HG03097 (cell line): ENCODE measurements around the gene TIGD7.
"Not testable (repeated sequence)": the region's sequence is repeated elsewhere in the genome, so short reads cannot be mapped to it uniquely, and the experiment has no call there.

Experiments used
- ATAC-seq: cut with Tn5 transposase; IDR thresholded peaks from one replicate; pipeline ENCODE4 v1.9.1; 2021; ENCODE audit not compliant: unreplicated experiment, low FRiP score

TIGD7 gene

GRCh38 chr16:3282730-3283542, 22.3 kb downstream of the TIGD7 start, which contains the start of gene ZNF263:
Gene ZNF263 (plus strand): TSS chr16:3283491. CDS start chr16:3283819, 328 bp downstream.
- ATAC-seq, result peak; percentile 71

GRCh38 chr16:3282103-3282729, 23.0 kb downstream of the TIGD7 start:
- peak; percentile 28 for ATAC-seq

DNA sequence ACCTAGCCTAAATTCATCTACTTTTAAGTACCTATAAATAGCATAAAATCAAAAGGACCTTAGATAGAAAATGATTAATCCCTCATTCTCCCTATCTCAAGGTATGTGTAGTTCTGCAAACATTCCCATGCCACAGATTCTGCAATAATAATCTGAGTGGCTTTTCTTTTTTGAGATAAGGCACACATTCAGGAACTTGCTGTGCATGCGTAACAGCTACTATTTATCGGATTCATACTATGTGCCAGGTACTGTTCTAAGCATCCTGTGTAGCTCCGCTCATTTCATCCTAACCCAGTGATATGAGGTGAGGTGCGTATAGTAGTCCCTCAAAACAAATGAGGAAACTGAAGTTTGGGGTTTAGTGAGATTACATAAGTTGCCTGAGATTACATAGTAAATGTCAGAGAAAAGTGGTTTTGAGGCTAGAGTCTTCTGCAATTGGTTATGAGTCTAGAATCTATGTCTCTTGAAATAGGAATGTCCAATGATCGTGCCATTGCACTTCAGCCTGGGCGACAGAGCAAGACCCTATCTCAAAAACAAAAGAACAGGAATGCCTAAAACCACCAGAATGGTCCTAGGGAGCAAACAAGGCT, 23.9 kb downstream of the TIGD7 start:
- no peak for ATAC-seq

DNA sequence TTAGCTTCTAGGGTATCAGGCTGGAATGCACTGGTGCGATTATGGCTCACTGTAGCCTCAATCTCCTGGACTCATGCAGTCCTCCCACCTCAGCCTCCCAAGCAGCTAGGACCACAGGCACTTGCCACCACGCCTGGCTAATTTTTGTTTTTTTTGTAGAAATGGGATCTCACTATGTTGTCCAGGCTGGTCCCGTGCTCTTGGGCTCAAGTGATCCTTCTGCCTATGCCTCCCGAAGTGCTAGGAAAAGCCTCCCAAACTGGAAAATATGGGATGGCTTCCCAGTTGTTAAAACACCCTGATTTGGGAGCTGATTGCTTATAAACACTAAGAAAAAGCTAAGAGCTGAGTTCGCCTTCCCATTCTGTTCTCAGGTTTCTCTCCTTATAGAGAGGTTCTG, 28.6 kb downstream of the TIGD7 start:
- ATAC-seq, result no peak

GRCh38 chr16:3274947-3275346, 30.3 kb downstream of the TIGD7 start:
- ATAC-seq, result no peak

- no peak for ATAC-seq
Measured at GRCh38 chr16:3274490-3274889, 30.7 kb downstream of the TIGD7 start.

DNA sequence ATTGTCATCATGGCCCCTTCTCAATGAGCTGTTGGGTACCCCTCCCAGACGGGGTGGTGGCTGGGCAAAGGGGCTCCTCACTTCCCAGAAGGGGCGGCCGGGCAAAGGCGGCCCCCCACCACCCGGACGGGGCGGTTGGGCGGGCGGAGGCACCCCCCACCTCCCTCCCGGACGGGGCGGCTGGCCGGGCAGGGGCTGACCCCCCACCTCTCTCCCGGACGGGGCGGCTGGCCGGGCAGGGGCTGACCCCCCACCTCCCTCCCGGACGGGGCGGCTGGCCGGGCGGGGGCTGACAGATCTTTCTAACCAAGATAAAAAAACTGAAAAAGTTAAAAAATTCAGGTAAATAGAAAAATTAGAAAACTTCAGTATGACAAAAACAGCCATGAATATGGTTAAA, 33.9 kb downstream of the TIGD7 start:
- ATAC-seq, result not testable (repeated sequence)

GRCh38 chr16:3270718-3271117, 34.5 kb downstream of the TIGD7 start:
- ATAC-seq, result not testable (repeated sequence)

GRCh38 chr16:3268294-3268693, 36.9 kb downstream of the TIGD7 start:
- no peak for ATAC-seq

- no peak for ATAC-seq
Measured at GRCh38 chr16:3266873-3267537, 38.2 kb downstream of the TIGD7 start.

- ATAC-seq, result peak; percentile 93
Measured at GRCh38 chr16:3264137-3265036, 40.8 kb downstream of the TIGD7 start.

DNA sequence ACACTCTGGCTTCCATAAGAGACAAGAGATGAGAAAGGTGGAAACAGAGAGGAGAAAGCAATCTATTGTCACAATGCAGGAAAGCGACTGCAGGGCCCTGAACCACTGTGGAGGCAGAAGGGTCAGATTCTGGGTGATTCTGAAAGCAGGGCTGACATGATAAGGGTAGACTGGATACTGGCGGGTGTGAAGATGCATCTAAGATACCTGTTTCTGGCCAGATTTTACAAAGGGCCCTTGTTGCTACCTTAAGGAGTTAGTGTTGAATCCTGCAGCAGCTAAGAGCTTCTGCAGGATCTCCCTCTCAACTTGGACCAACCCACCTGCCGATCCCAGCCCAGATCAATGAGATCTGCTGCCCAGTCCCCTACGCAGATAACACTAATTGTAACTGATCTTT, 42.7 kb downstream of the TIGD7 start:
- no peak for ATAC-seq

GRCh38 chr16:3259836-3260235, 45.4 kb downstream of the TIGD7 start:
- ATAC-seq, result no peak

DNA sequence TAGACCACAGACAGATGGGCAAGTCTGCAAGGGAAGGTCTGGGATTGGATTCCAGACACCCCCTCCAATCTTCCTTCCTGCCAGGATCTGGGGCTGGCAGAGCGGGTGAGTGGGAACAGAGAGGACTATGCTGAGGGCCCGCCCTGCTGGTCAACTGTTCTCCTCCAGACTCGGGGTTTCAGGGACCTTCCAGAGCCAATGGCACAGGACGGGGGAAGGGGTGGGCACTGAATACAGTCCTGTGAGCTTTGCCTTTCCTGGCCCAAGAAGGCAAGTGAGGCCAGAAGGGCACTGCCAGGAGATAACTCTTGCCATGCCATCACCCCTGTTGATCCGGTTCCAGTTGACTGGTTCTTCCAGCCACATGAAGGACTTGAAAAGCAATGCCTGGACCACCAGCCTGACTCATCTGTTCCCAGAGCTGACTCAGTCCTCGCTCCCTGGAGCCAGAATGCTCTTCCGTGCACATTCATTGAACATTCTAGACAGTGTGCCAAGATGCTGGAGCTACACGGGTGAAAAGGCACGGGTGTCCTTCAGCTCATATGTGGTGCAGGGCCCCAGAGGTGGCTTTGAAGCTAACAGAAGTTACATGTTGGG, 48.3 kb downstream of the TIGD7 start:
- no peak for ATAC-seq

DNA sequence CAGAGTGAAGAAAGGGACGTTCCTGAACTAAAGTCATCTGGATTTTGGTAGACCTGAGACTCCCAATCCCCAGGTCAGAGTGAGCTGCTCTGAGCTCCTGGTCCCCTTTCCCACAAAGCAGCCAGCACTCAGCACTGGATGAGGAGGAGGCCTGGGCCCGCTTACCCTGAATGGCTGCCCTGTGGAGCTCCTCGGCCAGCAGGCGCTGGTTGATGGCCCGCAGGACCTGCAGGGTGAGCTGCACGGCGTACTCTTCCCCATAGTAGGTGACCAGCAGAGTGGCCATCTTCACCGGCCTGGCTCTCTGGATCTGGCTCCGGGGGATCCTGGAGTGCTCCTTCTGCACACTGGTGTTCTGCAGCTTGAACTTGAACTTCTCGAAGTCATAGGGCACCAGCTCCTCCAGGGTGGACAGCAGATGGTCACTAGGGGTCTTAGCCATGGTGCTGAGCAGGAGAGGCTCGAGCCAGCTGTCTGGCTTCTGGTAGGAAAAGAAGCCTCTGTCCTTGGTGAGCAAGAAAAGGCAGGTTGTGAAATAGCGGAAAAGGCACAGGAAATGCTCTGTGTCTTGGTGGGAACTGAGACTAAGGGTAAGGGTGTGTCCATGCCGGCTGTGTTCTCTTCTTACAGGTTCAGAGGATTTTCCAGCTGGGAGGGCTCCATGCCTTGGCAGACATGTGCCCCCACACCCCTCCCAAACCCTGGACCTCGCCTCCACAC, 48.9 kb downstream of the TIGD7 start, which contains the start of gene MEFV:
MEFV (minus strand) TSS at position 488 of the 720 bp plus-strand sequence; CDS start at position 442, 46 bp downstream.
- ATAC-seq, result no peak

GRCh38 chr16:3254309-3254708, 50.9 kb downstream of the TIGD7 start:
- ATAC-seq, result no peak

DNA sequence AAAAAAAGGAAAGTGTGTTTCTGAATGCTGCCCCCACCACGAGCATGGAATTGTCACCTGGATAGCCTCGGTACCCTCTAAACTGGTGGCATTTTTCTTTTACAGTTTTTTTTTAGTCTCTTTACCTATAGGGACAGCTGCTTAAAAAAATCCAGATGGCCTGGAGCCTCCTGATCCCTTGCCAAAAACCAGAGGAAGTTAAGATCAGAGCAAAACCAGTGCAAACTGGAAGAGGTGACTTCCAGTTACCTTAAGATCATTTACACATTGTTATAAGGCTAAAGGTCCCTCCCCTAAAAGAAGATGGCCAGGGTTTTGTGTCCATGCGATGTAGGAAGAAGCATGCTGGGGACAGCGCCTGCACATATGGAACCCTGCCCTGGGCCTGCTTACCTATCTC, 52.3 kb downstream of the TIGD7 start:
- ATAC-seq, result no peak

- no peak for ATAC-seq
Measured at GRCh38 chr16:3249451-3249850, 55.8 kb downstream of the TIGD7 start.

- no peak for ATAC-seq
Measured at GRCh38 chr16:3249020-3249419, 56.2 kb downstream of the TIGD7 start.
